GM12873 (cell line): ENCODE results near the gene EMC9.

Experiments
- TF ChIP-seq, protein P1 (sequence below): IDR thresholded peaks from 2 replicates; pipeline ENCODE4 v1.5.1; 2012; ENCODE audit warnings: low read depth, mild to moderate bottlenecking, moderate library complexity, low read length, control low read depth; ENCODE audit not compliant: insufficient read depth; ENCODE audit errors: missing control alignments

EMC9 gene

DNA sequence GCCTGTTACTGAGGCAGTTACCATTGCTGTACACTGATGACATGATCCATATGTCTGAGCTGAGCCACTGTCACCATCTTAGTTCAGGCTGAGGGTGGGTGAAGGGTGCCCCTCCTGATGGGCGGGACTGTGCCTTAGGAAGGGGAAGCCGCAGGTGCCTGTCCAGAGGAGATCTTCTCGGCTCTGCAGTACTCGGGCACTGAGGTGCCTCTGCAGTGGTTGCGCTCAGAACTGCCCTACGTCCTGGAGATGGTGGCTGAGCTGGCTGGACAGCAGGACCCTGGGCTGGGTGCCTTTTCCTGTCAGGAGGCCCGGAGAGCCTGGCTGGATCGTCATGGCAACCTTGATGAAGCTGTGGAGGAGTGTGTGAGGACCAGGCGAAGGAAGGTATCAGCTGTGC is 9.6 kb upstream of the EMC9 start:
- TF ChIP-seq, protein P1, sequence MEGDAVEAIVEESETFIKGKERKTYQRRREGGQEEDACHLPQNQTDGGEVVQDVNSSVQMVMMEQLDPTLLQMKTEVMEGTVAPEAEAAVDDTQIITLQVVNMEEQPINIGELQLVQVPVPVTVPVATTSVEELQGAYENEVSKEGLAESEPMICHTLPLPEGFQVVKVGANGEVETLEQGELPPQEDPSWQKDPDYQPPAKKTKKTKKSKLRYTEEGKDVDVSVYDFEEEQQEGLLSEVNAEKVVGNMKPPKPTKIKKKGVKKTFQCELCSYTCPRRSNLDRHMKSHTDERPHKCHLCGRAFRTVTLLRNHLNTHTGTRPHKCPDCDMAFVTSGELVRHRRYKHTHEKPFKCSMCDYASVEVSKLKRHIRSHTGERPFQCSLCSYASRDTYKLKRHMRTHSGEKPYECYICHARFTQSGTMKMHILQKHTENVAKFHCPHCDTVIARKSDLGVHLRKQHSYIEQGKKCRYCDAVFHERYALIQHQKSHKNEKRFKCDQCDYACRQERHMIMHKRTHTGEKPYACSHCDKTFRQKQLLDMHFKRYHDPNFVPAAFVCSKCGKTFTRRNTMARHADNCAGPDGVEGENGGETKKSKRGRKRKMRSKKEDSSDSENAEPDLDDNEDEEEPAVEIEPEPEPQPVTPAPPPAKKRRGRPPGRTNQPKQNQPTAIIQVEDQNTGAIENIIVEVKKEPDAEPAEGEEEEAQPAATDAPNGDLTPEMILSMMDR, result no peak

DNA sequence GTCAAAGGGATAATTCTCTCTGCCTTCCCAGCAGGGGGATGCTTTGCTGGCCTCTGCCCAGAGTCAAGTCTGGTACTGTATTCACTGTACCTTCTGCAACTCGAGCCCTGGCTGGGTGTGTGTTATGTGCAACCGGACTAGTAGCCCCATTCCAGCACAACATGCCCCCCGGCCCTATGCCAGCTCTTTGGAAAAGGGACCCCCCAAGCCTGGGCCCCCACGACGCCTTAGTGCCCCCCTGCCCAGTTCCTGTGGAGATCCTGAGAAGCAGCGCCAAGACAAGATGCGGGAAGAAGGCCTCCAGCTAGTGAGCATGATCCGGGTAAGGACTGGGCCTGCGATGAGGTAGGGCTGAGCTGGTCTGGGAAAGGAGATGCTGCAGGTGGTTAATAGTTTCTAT is 9.2 kb upstream of the EMC9 start:
- TF ChIP-seq, protein P1, result no peak

DNA sequence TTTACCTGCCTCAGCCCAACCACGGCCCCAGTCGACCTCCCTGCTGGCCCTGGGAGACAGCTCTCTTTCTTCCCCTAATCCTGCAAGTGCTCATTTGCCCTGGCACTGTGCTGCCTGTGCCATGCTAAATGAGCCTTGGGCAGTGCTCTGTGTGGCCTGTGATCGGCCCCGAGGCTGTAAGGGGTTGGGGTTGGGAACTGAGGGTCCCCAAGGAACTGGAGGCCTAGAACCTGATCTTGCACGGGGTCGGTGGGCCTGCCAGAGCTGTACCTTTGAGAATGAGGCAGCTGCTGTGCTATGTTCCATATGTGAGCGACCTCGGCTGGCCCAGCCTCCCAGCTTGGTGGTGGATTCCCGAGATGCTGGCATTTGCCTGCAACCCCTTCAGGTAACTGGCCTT is 8.7 kb upstream of the EMC9 start:
- TF ChIP-seq, protein P1, result no peak

DNA sequence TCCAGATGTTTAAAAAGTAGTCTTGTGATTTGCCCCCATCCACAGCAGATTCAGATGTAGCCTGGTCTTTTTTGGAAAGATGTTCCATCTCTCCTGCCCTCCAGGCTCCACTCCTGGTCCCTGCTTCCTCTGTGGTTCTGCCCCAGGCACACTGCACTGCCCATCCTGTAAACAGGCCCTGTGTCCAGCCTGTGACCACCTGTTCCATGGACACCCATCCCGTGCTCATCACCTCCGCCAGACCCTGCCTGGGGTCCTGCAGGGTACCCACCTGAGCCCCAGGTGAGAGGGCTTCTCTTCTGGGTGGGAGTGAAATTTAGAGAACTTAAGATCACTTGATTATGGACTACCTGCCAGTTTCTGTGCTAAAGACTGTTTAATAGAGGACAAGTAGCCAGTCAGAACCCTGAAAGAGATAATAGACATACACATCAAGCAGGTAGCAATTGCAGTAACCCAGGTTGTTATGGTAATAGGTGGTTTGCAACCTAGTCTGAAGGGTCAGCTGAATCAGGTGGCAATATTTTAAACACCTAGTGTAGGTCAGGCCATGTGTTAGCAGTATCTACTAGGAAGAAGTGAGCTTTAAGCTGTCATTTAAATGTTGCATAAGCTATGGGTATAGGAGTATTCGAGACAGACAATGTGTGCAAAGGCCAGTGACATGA is 8.0 kb upstream of the EMC9 start:
- TF ChIP-seq, protein P1, result no peak

DNA sequence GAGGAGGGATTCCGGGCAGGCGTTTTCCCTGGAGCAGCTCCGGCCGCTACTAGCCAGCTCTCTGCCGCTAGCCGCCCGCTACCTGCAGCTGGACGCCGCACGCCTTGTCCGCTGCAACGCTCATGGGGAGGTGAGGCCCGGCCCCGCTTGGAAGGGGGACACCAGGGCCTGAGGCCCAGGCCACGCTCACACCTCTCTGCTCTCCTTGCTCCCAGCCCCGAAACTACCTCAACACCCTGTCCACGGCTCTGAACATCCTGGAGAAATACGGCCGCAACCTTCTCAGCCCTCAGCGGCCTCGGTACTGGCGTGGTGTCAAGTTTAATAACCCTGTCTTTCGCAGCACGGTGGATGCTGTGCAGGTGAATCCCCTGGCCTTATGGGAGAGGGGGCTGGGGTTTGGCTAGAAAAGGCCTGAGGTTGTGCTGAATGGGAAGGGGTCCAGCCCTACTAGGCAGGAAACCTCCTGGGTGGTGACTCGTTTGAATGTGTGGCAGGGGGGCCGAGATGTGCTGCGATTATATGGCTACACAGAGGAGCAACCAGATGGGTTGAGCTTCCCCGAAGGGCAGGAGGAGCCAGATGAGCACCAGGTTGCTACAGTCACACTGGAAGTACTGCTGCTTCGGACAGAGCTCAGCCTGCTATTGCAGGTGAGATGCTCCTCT is 6.5 kb upstream of the EMC9 start:
- TF ChIP-seq, protein P1, result no peak

DNA sequence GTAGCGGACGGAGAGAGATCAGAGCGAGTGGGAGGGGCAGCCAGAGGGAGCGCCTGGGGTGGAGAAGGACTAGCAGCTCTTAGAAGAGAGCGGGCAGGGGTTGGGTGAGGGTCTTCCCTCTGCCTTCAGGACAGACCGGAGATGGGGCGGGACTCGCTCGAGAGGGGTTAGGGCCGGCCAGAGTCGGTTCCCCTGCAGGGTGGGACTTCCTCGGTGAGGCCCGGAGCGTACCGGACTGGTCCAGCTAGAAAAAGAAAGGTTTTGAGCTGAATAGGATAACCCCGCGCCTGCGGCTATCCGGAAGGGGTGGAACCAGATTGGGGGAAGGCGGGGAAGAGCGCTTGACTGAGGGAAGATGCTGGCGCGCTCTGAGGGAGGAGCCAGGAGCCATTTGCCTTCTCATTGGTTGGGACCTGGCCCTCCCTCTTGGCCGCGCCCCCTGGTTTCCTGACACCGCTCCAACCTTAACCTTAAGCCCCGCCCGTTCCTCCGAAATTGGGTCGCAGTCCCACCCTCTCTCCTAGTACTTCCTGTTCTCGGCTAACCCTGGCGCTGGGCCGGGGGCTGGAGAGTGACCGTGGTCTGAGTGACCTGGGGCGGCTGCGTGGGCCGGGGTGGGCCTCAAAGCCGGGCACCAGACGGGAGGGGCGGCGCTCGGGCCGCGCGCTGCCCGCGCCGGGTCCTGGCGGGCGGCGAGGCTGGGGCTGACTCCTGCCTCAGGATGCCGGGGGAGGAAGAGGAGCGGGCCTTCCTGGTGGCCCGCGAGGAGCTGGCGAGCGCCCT is 5.8 kb upstream of the EMC9 start, which contains the start of gene RNF31:
RNF31 (plus strand) TSS at position 521 of the 783 bp plus-strand sequence; CDS start at position 722, 201 bp downstream.
- TF ChIP-seq, protein P1, result no peak

DNA sequence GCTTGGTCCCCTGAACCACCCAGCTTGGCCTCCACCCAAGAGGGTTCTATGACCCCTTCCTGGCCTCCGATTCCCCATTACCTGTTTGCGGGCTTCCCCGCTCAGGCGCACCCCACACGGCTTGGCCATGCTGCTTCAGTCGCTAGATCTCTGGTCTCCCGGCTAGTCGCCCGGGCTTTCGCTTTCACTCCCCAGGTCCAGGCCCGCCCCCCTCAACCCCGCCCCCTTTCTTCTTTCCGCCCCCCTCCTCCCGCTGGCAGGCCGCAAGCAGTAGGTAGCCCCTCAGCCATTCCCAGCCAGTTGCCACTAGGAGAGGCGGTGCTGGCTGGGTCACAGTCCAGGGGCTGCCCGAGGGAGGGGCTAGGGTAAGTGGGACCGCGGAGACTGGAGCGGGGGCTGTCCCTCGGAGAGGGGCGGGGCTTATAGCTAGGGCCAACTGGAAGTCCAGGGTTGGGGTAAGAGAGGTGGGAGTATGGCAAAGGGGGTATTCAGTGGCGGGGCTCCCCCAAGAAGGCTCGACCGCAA is 5.1 kb upstream of the EMC9 start, which contains the start of gene PSME2:
PSME2 (minus strand) TSS at position 158 of the 525 bp plus-strand sequence; CDS start at position 129, 29 bp downstream.
- TF ChIP-seq, protein P1, result no peak
